ENCODE results near the gene PTPRM. TPM values are rescaled to one million over a fixed set of nuclear protein-coding genes. Genes with fewer than 3 reads are reported as not detected.

The PTPRM gene
- total RNA-seq, 1 experiment from 2014 or later: 1.6 TPM

DNA sequence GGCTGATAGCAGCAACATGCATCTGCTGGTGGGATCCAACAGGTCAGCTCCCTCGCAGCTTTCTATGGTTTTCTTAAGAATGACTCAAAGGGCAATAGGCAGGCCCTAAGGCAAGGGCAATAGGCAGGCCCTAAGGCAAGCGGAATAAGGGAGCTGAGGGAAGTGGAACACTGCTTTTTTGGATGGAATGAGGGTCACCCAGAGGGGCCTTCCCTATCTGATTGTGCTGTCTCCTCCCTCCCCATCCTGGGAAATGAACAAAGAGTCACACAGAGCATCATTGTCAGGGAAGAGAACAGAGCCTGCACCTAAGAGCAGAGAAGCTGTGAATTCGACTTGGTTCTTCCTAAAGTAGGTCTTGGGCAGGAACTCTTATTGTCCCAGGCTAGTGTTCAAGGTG is 43.3 kb upstream of the PTPRM start:
- Histone ChIP-seq H3K4me3 (ENCODE audit: low read depth in 2 of 2, low read length in 2 of 2) (no peak overlapping the region), H3K27ac (ENCODE audit: low read length) (no peak overlapping the region), H3K27me3 (ENCODE audit: control insufficient read depth, insufficient read depth, low read length) (no peaks in the 10 kb centered on the region), H3K9me3 (ENCODE audit: control insufficient read depth, insufficient read depth, low read depth, low read length) (no peaks in the 10 kb centered on the region), H3K36me3 (ENCODE audit: control insufficient read depth, insufficient read depth, low read length) (no peaks in the 10 kb centered on the region), H3K4me1 (ENCODE audit: control insufficient read depth, insufficient read depth, low read length) (no peaks in the 10 kb centered on the region)
- TF ChIP-seq POLR2AphosphoS5 (IDR thresholded peaks at IDR 0.05; ENCODE audit: low read depth, low read length) (no peak), SIN3A (IDR thresholded peaks at IDR 0.05; ENCODE audit: borderline replicate concordance, insufficient read depth, low read depth, low read length) (no peak), TCF7L2 (IDR thresholded peaks at IDR 0.05; ENCODE audit: low read depth, low read length) (no peak)
- TF ChIP-seq, protein P1, sequence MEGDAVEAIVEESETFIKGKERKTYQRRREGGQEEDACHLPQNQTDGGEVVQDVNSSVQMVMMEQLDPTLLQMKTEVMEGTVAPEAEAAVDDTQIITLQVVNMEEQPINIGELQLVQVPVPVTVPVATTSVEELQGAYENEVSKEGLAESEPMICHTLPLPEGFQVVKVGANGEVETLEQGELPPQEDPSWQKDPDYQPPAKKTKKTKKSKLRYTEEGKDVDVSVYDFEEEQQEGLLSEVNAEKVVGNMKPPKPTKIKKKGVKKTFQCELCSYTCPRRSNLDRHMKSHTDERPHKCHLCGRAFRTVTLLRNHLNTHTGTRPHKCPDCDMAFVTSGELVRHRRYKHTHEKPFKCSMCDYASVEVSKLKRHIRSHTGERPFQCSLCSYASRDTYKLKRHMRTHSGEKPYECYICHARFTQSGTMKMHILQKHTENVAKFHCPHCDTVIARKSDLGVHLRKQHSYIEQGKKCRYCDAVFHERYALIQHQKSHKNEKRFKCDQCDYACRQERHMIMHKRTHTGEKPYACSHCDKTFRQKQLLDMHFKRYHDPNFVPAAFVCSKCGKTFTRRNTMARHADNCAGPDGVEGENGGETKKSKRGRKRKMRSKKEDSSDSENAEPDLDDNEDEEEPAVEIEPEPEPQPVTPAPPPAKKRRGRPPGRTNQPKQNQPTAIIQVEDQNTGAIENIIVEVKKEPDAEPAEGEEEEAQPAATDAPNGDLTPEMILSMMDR (IDR thresholded peaks at IDR 0.05): no peak
- ATAC-seq: no peak
- no peak for DNase-seq (ENCODE audit: low read depth, low spot score)
- ChIA-PET POLR2A (no interaction called here), CTCF (no interaction called here)
- in situ Hi-C loops (cut with HindIII; ENCODE audit: low pct_unique_long_range_greater_than_20kb, low sequenced_read_pairs): no loop called here
- intact Hi-C loops (cut with micrococcal nuclease; ENCODE audit: unreplicated experiment): no loop called here
- no TSS peak for BruUV-seq (replicated peaks)

DNA sequence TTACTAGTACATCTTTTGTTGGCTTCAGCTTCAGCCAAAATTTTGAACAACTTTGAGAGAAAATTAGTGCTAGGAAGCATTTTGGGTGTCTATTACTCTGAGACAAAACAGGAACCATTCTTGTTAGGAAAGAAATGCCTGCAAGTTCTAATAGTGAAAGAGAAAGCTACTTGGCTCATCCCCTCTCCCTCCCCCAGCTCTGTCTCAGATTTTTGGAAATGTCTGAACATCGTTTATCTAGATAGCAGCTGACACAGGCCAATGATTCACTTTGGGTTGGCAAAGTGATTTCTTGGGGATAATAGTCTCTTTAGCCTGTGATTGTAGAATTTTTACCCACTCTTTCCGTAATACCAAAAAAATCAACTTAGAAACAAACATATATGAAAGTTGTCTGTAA is 42.3 kb upstream of the PTPRM start:
- BruUV-seq (replicated peaks): no TSS peak
- ATAC-seq (no peak), DNase-seq (ENCODE audit: low read depth, low spot score) (no peak)
- TF ChIP-seq, protein P1 (IDR thresholded peaks at IDR 0.05): no peak
- no peak overlapping the region for H3K27ac ChIP-seq (ENCODE audit: low read length)
- intact Hi-C loops (cut with micrococcal nuclease; ENCODE audit: unreplicated experiment): no loop called here
- no peaks in the 10 kb centered on the region for H3K36me3 ChIP-seq (ENCODE audit: control insufficient read depth, insufficient read depth, low read length)
- ChIA-PET CTCF (no interaction called here), POLR2A (no interaction called here)
- in situ Hi-C loops (cut with HindIII; ENCODE audit: low pct_unique_long_range_greater_than_20kb, low sequenced_read_pairs): no loop called here
- H3K9me3 ChIP-seq (ENCODE audit: control insufficient read depth, insufficient read depth, low read depth, low read length): no peaks in the 10 kb centered on the region
- H3K27me3 ChIP-seq (ENCODE audit: control insufficient read depth, insufficient read depth, low read length): no peaks in the 10 kb centered on the region
- H3K4me1 ChIP-seq (ENCODE audit: control insufficient read depth, insufficient read depth, low read length): no peaks in the 10 kb centered on the region
- no peak overlapping the region for H3K4me3 ChIP-seq (ENCODE audit: low read depth in 2 of 2, low read length in 2 of 2)

DNA sequence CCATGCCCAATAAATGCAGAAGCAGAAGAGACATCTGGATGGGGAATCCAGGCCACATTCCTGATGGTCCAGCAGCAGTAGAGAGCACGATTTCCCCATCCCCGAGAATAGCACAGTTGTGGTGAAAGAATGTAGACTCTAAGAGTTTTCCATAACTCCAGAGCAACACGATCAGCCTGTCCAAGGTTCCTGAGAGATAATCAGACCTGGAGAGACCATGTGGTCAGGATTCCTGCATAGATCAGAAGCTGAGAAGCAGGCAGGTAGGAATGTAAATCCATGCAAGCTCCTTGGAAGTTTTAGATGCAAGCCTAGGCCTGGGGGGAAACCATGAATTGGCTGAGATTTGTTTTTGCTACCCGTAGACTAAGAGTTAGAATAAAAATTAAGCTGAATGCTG is 34.2 kb upstream of the PTPRM start:
- Histone ChIP-seq H3K4me3 (ENCODE audit: low read depth in 2 of 2, low read length in 2 of 2) (no peak overlapping the region), H3K27ac (ENCODE audit: low read length) (no peak overlapping the region), H3K36me3 (ENCODE audit: control insufficient read depth, insufficient read depth, low read length) (no peaks in the 10 kb centered on the region), H3K4me1 (ENCODE audit: control insufficient read depth, insufficient read depth, low read length) (no peaks in the 10 kb centered on the region), H3K27me3 (ENCODE audit: control insufficient read depth, insufficient read depth, low read length) (no peaks in the 10 kb centered on the region), H3K9me3 (ENCODE audit: control insufficient read depth, insufficient read depth, low read depth, low read length) (no peaks in the 10 kb centered on the region)
- intact Hi-C loops (cut with micrococcal nuclease; ENCODE audit: unreplicated experiment): no loop called here
- TF ChIP-seq SIN3A (IDR thresholded peaks at IDR 0.05; ENCODE audit: borderline replicate concordance, insufficient read depth, low read depth, low read length): no peak
- TF ChIP-seq, protein P2, sequence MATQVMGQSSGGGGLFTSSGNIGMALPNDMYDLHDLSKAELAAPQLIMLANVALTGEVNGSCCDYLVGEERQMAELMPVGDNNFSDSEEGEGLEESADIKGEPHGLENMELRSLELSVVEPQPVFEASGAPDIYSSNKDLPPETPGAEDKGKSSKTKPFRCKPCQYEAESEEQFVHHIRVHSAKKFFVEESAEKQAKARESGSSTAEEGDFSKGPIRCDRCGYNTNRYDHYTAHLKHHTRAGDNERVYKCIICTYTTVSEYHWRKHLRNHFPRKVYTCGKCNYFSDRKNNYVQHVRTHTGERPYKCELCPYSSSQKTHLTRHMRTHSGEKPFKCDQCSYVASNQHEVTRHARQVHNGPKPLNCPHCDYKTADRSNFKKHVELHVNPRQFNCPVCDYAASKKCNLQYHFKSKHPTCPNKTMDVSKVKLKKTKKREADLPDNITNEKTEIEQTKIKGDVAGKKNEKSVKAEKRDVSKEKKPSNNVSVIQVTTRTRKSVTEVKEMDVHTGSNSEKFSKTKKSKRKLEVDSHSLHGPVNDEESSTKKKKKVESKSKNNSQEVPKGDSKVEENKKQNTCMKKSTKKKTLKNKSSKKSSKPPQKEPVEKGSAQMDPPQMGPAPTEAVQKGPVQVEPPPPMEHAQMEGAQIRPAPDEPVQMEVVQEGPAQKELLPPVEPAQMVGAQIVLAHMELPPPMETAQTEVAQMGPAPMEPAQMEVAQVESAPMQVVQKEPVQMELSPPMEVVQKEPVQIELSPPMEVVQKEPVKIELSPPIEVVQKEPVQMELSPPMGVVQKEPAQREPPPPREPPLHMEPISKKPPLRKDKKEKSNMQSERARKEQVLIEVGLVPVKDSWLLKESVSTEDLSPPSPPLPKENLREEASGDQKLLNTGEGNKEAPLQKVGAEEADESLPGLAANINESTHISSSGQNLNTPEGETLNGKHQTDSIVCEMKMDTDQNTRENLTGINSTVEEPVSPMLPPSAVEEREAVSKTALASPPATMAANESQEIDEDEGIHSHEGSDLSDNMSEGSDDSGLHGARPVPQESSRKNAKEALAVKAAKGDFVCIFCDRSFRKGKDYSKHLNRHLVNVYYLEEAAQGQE (IDR thresholded peaks at IDR 0.05; ENCODE audit: insufficient read depth in 1 of 2, low read depth in 2 of 2, low read length in 1 of 2): no peak
- TF ChIP-seq TCF7L2 (IDR thresholded peaks at IDR 0.05; ENCODE audit: low read depth, low read length): no peak
- TF ChIP-seq POLR2AphosphoS5 (IDR thresholded peaks at IDR 0.05; ENCODE audit: low read depth, low read length): no peak
- TF ChIP-seq, protein P1 (IDR thresholded peaks at IDR 0.05): no peak
- ChIA-PET POLR2A (no interaction called here), CTCF (no interaction called here)
- in situ Hi-C loops (cut with HindIII; ENCODE audit: low pct_unique_long_range_greater_than_20kb, low sequenced_read_pairs): no loop called here
- ATAC-seq: no peak
- no peak for DNase-seq (ENCODE audit: low read depth, low spot score)
- no TSS peak for BruUV-seq (replicated peaks)

Data from Panc1 (cell line).